ENCODE measurements around the gene PRPSAP1. TPM values are rescaled to one million over a fixed set of nuclear protein-coding genes. Genes with fewer than 3 reads are reported as not detected.
"Not testable (repeated sequence)": the region's sequence is repeated elsewhere in the genome, so short reads cannot be mapped to it uniquely, and the experiment has no call there.

Gene PRPSAP1
- total and polyA plus RNA-seq, 2 of the 8 experiments (the other 6 are each of a cell fraction or from before 2014, with no cell fraction given) = 32.0 to 54.2 TPM

DNA sequence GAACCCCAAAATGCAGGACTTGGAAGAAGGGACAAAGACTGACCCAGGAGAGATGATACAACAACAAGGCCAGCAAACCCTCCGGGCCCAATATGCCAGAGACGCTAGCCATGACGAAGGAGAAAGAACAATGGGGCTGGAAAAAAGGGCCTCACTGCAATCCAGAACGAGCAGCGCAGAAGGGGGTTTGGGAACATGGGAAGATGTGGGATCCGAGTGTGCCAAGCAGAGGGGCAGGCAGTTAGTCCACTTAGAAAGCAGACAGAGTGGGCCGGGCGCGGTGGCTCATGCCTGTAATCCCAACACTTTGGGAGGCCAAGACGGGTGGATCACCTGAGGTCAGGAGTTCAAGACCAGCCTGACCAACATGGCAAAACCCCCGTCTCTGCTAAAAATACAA is 6.8 kb downstream of the PRPSAP1 start:
- H2AFZ ChIP-seq (ENCODE audit: low read length); H3K9ac ChIP-seq (replicated peaks in 1 of 4; ENCODE audit: extremely low read depth in 1 of 4, low read depth in 3 of 4, low read length in 3 of 4); H4K5ac ChIP-seq (ENCODE audit: insufficient read length, low read depth, low read length); DNase-seq (ENCODE audit: low read depth in 1 of 2, low spot score in 2 of 2); POLR2A ChIA-PET (ENCODE audit: partially characterized antibody); H3K18ac ChIP-seq (ENCODE audit: extremely low read depth, low read length); H3K23me2 ChIP-seq (ENCODE audit: low read depth, low read length); H3K27ac ChIP-seq (ENCODE audit: low read depth, low read length); H4K8ac ChIP-seq (ENCODE audit: extremely low read depth, insufficient read depth, low read length); H4K91ac ChIP-seq (replicated peaks; ENCODE audit: insufficient read length, low read length); FAIRE-seq; H2BK12ac ChIP-seq (ENCODE audit: low read depth, low read length); H3K27me3 ChIP-seq (replicated peaks in 1 of 4; ENCODE audit: control insufficient read depth in 3 of 4, extremely low read depth in 1 of 4, insufficient read depth in 3 of 4, low read length in 3 of 4); H4K20me1 ChIP-seq (replicated peaks in 1 of 2; ENCODE audit: control insufficient read depth in 1 of 2, insufficient read depth in 2 of 2, low read length in 2 of 2); H3K14ac ChIP-seq (ENCODE audit: insufficient read length); H3K79me1 ChIP-seq (ENCODE audit: low read depth, low read length); H2BK5ac ChIP-seq (ENCODE audit: low read depth, low read length); H3K56ac ChIP-seq (replicated peaks; ENCODE audit: insufficient read length, low read depth, low read length); H3K23ac ChIP-seq (ENCODE audit: insufficient read length); H3K4me3 ChIP-seq (ENCODE audit: extremely low read depth in 1 of 4, insufficient read depth in 2 of 4, low read depth in 3 of 4, low read length in 4 of 4); H2BK15ac ChIP-seq (ENCODE audit: low read length); H3K79me2 ChIP-seq (ENCODE audit: control insufficient read depth in 1 of 2, insufficient read depth in 2 of 2, low read length in 2 of 2); H2AK5ac ChIP-seq (ENCODE audit: low read depth, low read length); H3K4me1 ChIP-seq (replicated peaks in 1 of 4; ENCODE audit: control insufficient read depth in 3 of 4, insufficient read depth in 4 of 4, low read length in 3 of 4); H3K4me2 ChIP-seq (ENCODE audit: insufficient read depth in 1 of 2, low read depth in 2 of 2, low read length in 2 of 2); H3K4ac ChIP-seq (replicated peaks; ENCODE audit: insufficient read length, low read depth, low read length); H2BK20ac ChIP-seq (ENCODE audit: low read length); H3K9me3 ChIP-seq (ENCODE audit: insufficient read depth in 2 of 2, low read depth in 1 of 2, low read length in 1 of 2); H2BK120ac ChIP-seq (replicated peaks; ENCODE audit: low read depth, low read length): not testable (repeated sequence)
- H3K36me3 ChIP-seq (ENCODE audit: control insufficient read depth in 2 of 4, insufficient read depth in 4 of 4, low read length in 3 of 4) = peaks cover 4 to 19% (median 9%) of the 10 kb centered on the region in 4 experiments; a peak in 5 of 8 replicates
- CTCF ChIA-PET (ENCODE audit: partially characterized antibody) = interaction anchor here (0.6 to 29.3 kb wide), 3 partner anchors 18 to 70 kb away, joined by 3 to 635 read pairs (median 4); partner anchors contain the start of gene SPHK1
- 95% methylated on average over 11 of the region's 11 CpGs; no CpG with 5 or more reads in 1 of the 2 experiments for WGBS, 2 experiments (ENCODE audit: extremely low coverage in 1 of 2, insufficient coverage in 1 of 2, insufficient read length in 1 of 2, insufficient replicate concordance in 2 of 2, low coverage in 1 of 2, low lambda C conversion rate in 2 of 2, missing lambda C conversion rate in 1 of 2)
